Mesenchymal stem cell (in vitro differentiated cells and primary cell): ENCODE data around the gene KRT71.

ENCODE experiments used
- DNase-seq: peaks from one replicate; pipeline ENCODE4 v3.0.0-alpha.2; 2013
- H2AFZ ChIP-seq: one replicate; pipeline ENCODE4 v1.6.1; 2013; ENCODE audit warnings: low read depth, mild to moderate bottlenecking, control low read depth, inconsistent platforms, low read length, moderate library complexity
- H2AK5ac ChIP-seq: 2 replicates; pipeline ENCODE4 v1.6.1; 2013; ENCODE audit warnings: low read length, moderate library complexity, mild to moderate bottlenecking, inconsistent platforms; ENCODE audit not compliant: severe bottlenecking
- H2BK120ac ChIP-seq: one replicate; pipeline ENCODE4 v1.6.1; 2013; ENCODE audit warnings: low read depth, mild to moderate bottlenecking, inconsistent platforms, low read length, moderate library complexity
- H2BK12ac ChIP-seq, 2 experiments: one replicate each; pipeline ENCODE4 v1.6.1; 2013; ENCODE audit warnings: inconsistent platforms in 2 of 2, low read length in 2 of 2, mild to moderate bottlenecking in 2 of 2, moderate library complexity in 2 of 2, control low read depth in 1 of 2
- H2BK15ac ChIP-seq: one replicate; pipeline ENCODE4 v1.6.1; 2013; ENCODE audit warnings: mild to moderate bottlenecking, low read depth, inconsistent platforms; ENCODE audit not compliant: poor library complexity, severe bottlenecking
- H2BK5ac ChIP-seq: 2 replicates; pipeline ENCODE4 v1.6.1; 2013; ENCODE audit warnings: low read depth, mild to moderate bottlenecking, low read length, control low read depth, inconsistent platforms; ENCODE audit not compliant: poor library complexity, severe bottlenecking
- H3K14ac ChIP-seq, 2 experiments: one replicate each; pipeline ENCODE4 v1.6.1; 2013; ENCODE audit warnings: inconsistent platforms in 2 of 2, low read length in 2 of 2, control low read depth in 1 of 2, mild to moderate bottlenecking in 1 of 2, moderate library complexity in 1 of 2
- H3K18ac ChIP-seq, 2 experiments: one replicate each; pipeline ENCODE4 v1.6.1; 2013; ENCODE audit warnings: inconsistent platforms in 2 of 2, low read length in 2 of 2, control low read depth in 1 of 2, low read depth in 1 of 2, mild to moderate bottlenecking in 1 of 2
- H3K23ac ChIP-seq, 2 experiments: one replicate each; pipeline ENCODE4 v1.6.1; 2013; ENCODE audit warnings: inconsistent platforms in 2 of 2, low read length in 2 of 2, mild to moderate bottlenecking in 2 of 2, moderate library complexity in 2 of 2, control low read depth in 1 of 2
- H3K27ac ChIP-seq: 2 replicates; pipeline ENCODE4 v1.5.1; 2013; ENCODE audit warnings: mild to moderate bottlenecking, moderate library complexity, low read length, control low read depth, inconsistent platforms; ENCODE audit not compliant: poor library complexity, severe bottlenecking
- H3K27me3 ChIP-seq, 2 experiments: 2 replicates each; pipeline versions ENCODE4 v1.6.1 to v1.7.0; 2013; ENCODE audit warnings: low read length in 2 of 2, mild to moderate bottlenecking in 2 of 2, moderate library complexity in 2 of 2, control low read depth in 1 of 2, inconsistent platforms in 1 of 2; ENCODE audit not compliant: control insufficient read depth in 1 of 2, insufficient read depth in 1 of 2
- H3K36me3 ChIP-seq, 2 experiments: 2 replicates each; pipeline versions ENCODE4 v1.6.1 to v1.7.0; 2013; ENCODE audit warnings: low read length in 2 of 2, control low read depth in 1 of 2, inconsistent platforms in 1 of 2, low read depth in 1 of 2, mild to moderate bottlenecking in 1 of 2; ENCODE audit not compliant: insufficient read depth in 2 of 2, control insufficient read depth in 1 of 2
- H3K4ac ChIP-seq, 2 experiments: one replicate each; pipeline ENCODE4 v1.6.1; 2013; ENCODE audit warnings: inconsistent platforms in 2 of 2, low read length in 2 of 2, mild to moderate bottlenecking in 2 of 2, moderate library complexity in 2 of 2, control low read depth in 1 of 2, low read depth in 1 of 2
- H3K4me1 ChIP-seq: 2 replicates; pipeline ENCODE4 v1.6.1; 2013; ENCODE audit warnings: low read depth, low read length, control low read depth; ENCODE audit not compliant: control insufficient read depth, insufficient read depth
- H3K4me2 ChIP-seq: 2 replicates; pipeline ENCODE4 v1.6.1; 2013; ENCODE audit warnings: low read length, mild to moderate bottlenecking, inconsistent platforms; ENCODE audit not compliant: poor library complexity, severe bottlenecking
- H3K4me3 ChIP-seq, 2 experiments: 2 replicates each; pipeline versions ENCODE4 v1.5.1 to v1.7.0; 2013; ENCODE audit warnings: low read length in 2 of 2, mild to moderate bottlenecking in 2 of 2, control low read depth in 1 of 2, low read depth in 1 of 2; ENCODE audit not compliant: insufficient read depth in 1 of 2
- H3K79me1 ChIP-seq: replicated peaks from 2 replicates; pipeline ENCODE4 v1.6.1; 2013; ENCODE audit warnings: mild to moderate bottlenecking, control low read depth, low read length, inconsistent platforms; ENCODE audit not compliant: poor library complexity, severe bottlenecking
- H3K9ac ChIP-seq: 2 replicates; pipeline ENCODE4 v1.7.0; 2013; ENCODE audit warnings: mild to moderate bottlenecking, low read length, moderate library complexity
- H3K9me3 ChIP-seq: 2 replicates; pipeline ENCODE4 v1.7.0; 2013; ENCODE audit warnings: mild to moderate bottlenecking, low read length; ENCODE audit not compliant: control insufficient read depth
- H4K8ac ChIP-seq: one replicate; pipeline ENCODE4 v1.6.1; 2013; ENCODE audit warnings: inconsistent platforms, mild to moderate bottlenecking, low read length, moderate library complexity
- H4K91ac ChIP-seq: one replicate; pipeline ENCODE4 v1.6.1; 2013; ENCODE audit warnings: mild to moderate bottlenecking, low read length, inconsistent platforms
- WGBS: methylation state at CpG from one replicate; pipeline ENCODE4 v1.1.7; 2013; ENCODE audit warnings: mixed read lengths; 5-methylcytosine and 5-hydroxymethylcytosine counted together

KRT71 gene

DNA sequence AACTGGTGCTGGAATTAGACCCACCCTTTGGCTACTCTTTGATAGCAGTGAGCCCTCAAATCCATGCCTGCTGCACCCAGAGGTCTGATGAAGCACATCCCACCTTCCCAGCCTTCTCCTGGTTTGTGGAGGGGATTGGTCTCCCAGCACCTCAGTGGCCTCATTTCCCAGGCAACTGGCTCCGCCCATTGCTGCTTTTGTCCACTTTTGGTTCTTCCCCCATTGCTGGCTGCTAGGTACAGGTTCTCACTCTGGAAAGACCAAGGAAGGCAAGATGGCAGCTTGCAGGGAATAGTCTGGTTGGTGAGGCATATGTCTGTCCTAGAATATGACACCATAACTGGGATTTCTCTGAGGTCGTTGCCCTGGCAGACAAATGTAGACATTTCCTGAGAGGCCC lies 22.6 kb downstream of the KRT71 start:
- no peak overlapping the region for H3K9ac ChIP-seq
- no peak overlapping the region for H3K18ac ChIP-seq
- DNase-seq = no peak
- H2AK5ac ChIP-seq = no peak overlapping the region
- no peak overlapping the region for H3K23ac ChIP-seq
- WGBS = 84% methylated on average over 2 of the region's 2 CpGs
- no peaks in the 10 kb centered on the region for H3K9me3 ChIP-seq
- H3K4me1 ChIP-seq = no peaks in the 10 kb centered on the region
- no peak overlapping the region for H3K14ac ChIP-seq
- no peak overlapping the region for H2BK5ac ChIP-seq
- no peak overlapping the region for H3K4me2 ChIP-seq
- H2AFZ ChIP-seq = no peak overlapping the region
- H3K4me3 ChIP-seq = no peak overlapping the region
- H2BK15ac ChIP-seq = no peak overlapping the region
- no peak overlapping the region for H3K4ac ChIP-seq
- no peak overlapping the region for H2BK12ac ChIP-seq
- H3K36me3 ChIP-seq = no peaks in the 10 kb centered on the region
- H4K91ac ChIP-seq = no peak overlapping the region
- H3K27me3 ChIP-seq = peaks cover 9 to 73% of the 10 kb centered on the region in 2 experiments
- H3K79me1 ChIP-seq = no peaks in the 10 kb centered on the region
- no peak overlapping the region for H3K27ac ChIP-seq
- H4K8ac ChIP-seq = no peak overlapping the region
- H2BK120ac ChIP-seq = no peak overlapping the region

- Histone ChIP-seq H3K18ac (no peak overlapping the region), H3K9ac (no peak overlapping the region), H3K36me3 (no peaks in the 10 kb centered on the region)
Measured at GRCh38 chr12:52529846-52530245, 23.1 kb downstream of the KRT71 start.

DNA sequence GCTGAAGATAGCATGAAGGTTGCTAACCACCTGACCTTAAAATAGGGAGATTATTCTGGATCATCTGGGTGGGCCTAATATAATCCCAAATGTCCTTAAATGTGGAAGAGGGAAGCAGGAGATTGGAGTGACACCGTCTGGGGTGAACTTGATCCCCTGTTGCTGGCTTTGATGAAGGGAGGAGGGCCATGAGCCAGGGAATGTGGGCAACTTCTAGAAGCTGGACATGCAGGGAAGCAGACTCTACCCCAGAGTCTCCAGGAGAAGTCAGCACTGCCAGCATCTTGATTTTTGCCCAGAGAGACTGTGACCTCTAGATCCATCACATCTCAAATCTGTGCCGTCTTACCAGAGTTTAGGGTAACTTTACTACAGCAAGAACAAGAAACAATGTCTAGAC lies 23.5 kb downstream of the KRT71 start:
- WGBS = 82% methylated on average over 2 of the region's 2 CpGs
- H3K27ac ChIP-seq = no peak overlapping the region
- no peak overlapping the region for H2BK15ac ChIP-seq
- peaks cover 9 to 74% of the 10 kb centered on the region in 2 experiments for H3K27me3 ChIP-seq
- H3K4ac ChIP-seq = no peak overlapping the region
- no peaks in the 10 kb centered on the region for H3K79me1 ChIP-seq
- H3K36me3 ChIP-seq = no peaks in the 10 kb centered on the region
- no peak overlapping the region for H3K9ac ChIP-seq
- no peak overlapping the region for H2BK12ac ChIP-seq
- no peaks in the 10 kb centered on the region for H3K4me1 ChIP-seq
- H2AFZ ChIP-seq = no peak overlapping the region
- H3K23ac ChIP-seq = no peak overlapping the region
- no peak overlapping the region for H2BK5ac ChIP-seq
- H3K9me3 ChIP-seq = no peaks in the 10 kb centered on the region
- no peak overlapping the region for H4K91ac ChIP-seq
- H2BK120ac ChIP-seq = no peak overlapping the region
- DNase-seq = no peak
- no peak overlapping the region for H3K14ac ChIP-seq
- H3K4me3 ChIP-seq = no peak overlapping the region
- no peak overlapping the region for H3K4me2 ChIP-seq
- H3K18ac ChIP-seq = no peak overlapping the region
- H4K8ac ChIP-seq = no peak overlapping the region
- H2AK5ac ChIP-seq = no peak overlapping the region

More at GRCh38 chr12:52529846-52530245, 23.1 kb downstream of the KRT71 start:
- no peak overlapping the region for H2AK5ac ChIP-seq
- no peak overlapping the region for H3K4ac ChIP-seq
- H2BK5ac ChIP-seq = no peak overlapping the region
- H2BK12ac ChIP-seq = no peak overlapping the region
- no peak overlapping the region for H2BK15ac ChIP-seq
- WGBS = 64% methylated on average over 9 of the region's 9 CpGs
- no peaks in the 10 kb centered on the region for H3K79me1 ChIP-seq
- H3K27me3 ChIP-seq = peaks cover 9 to 76% of the 10 kb centered on the region in 2 experiments
- DNase-seq = no peak
- no peak overlapping the region for H2AFZ ChIP-seq
- H3K23ac ChIP-seq = no peak overlapping the region
- no peak overlapping the region for H3K4me2 ChIP-seq
- H4K91ac ChIP-seq = no peak overlapping the region
- no peak overlapping the region for H3K14ac ChIP-seq
- H2BK120ac ChIP-seq = no peak overlapping the region
- no peak overlapping the region for H3K27ac ChIP-seq
- H3K4me3 ChIP-seq = no peak overlapping the region
- no peaks in the 10 kb centered on the region for H3K9me3 ChIP-seq
- H4K8ac ChIP-seq = no peak overlapping the region
- no peaks in the 10 kb centered on the region for H3K4me1 ChIP-seq

DNA sequence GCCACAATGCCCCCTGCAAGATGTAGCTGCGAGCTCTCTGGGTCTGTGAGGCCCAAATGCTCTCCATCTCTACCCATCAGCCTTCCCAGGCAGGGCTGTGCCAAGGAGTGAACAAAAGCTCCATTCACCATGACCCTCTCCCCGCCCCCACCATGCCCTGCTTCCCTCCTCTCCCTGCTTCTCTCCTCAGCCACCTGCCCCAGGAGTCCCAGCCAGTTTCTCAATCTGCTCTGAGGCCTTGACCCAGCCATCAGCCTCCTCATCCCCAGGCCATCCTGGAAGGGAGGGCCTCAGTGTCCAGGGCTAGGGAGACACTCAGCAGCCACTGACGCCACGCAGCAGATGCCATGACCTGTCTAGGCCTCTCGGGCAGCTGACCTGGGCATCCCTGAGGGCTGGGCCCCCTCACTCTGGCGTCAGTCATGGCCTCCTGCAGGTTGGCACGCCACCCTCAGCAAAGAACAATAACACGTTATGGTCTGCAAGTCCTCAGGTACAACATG lies 24.3 kb downstream of the KRT71 start:
- no peaks in the 10 kb centered on the region for H3K9me3 ChIP-seq
- no peak overlapping the region for H2BK12ac ChIP-seq
- 78% methylated on average over 8 of the region's 8 CpGs for WGBS

More for the DNA sequence above, 24.3 kb downstream of the KRT71 start:
- Histone ChIP-seq H3K4me3 (no peak overlapping the region), H3K4me2 (no peak overlapping the region), H3K14ac (no peak overlapping the region), H4K91ac (no peak overlapping the region), H2BK120ac (no peak overlapping the region), H3K79me1 (no peaks in the 10 kb centered on the region), H3K36me3 (no peaks in the 10 kb centered on the region), H3K4ac (no peak overlapping the region), H3K18ac (no peak overlapping the region), H3K27me3 (peaks cover 5 to 77% of the 10 kb centered on the region in 2 experiments), H3K27ac (no peak overlapping the region), H2BK15ac (no peak overlapping the region), H2AFZ (no peak overlapping the region), H4K8ac (no peak overlapping the region), H3K9ac (no peak overlapping the region), H2BK5ac (no peak overlapping the region), H3K4me1 (no peaks in the 10 kb centered on the region), H2AK5ac (no peak overlapping the region), H3K23ac (no peak overlapping the region)
- no peak for DNase-seq
